UCSD-AML1 (cell line): ENCODE results near the gene EPN1.

ENCODE experiments used
- DNase-seq: peaks from one replicate; lab custom pipeline; 2025; ENCODE audit not compliant: unreplicated experiment; lab: John Stamatoyannopoulos, UW

EPN1 gene

GRCh38 chr19:55678121-55678671 lies 3.2 kb downstream of the EPN1 start:
- peak; percentile 38 for DNase-seq

GRCh38 chr19:55679343-55680257 lies 4.6 kb downstream of the EPN1 start:
- DNase-seq, result no peak

GRCh38 chr19:55680339-55681130 lies 5.5 kb downstream of the EPN1 start:
- DNase-seq, result no peak

GRCh38 chr19:55681131-55682092 lies 6.4 kb downstream of the EPN1 start:
- no peak for DNase-seq

GRCh38 chr19:55683449-55684261 lies 8.6 kb downstream of the EPN1 start:
- no peak for DNase-seq

- no peak for DNase-seq
These were observed 10.1 kb downstream of the EPN1 start for GRCh38 chr19:55684946-55685681.

- no peak for DNase-seq
These were observed 10.8 kb downstream of the EPN1 start for GRCh38 chr19:55685776-55686175.

GRCh38 chr19:55686311-55687050 lies 11.5 kb downstream of the EPN1 start:
- DNase-seq, result no peak

- DNase-seq, result no peak
These were observed 12.5 kb downstream of the EPN1 start for GRCh38 chr19:55687281-55688201.

- no peak for DNase-seq
These were observed 13.6 kb downstream of the EPN1 start for GRCh38 chr19:55688422-55689218.

GRCh38 chr19:55689411-55690108 lies 14.5 kb downstream of the EPN1 start:
- no peak for DNase-seq

GRCh38 chr19:55690109-55690768 lies 15.2 kb downstream of the EPN1 start:
- no peak for DNase-seq

- no peak for DNase-seq
These were observed 15.9 kb downstream of the EPN1 start for GRCh38 chr19:55690769-55691545.
